Measurements from ENCODE around the gene BRAT1.

DNA sequence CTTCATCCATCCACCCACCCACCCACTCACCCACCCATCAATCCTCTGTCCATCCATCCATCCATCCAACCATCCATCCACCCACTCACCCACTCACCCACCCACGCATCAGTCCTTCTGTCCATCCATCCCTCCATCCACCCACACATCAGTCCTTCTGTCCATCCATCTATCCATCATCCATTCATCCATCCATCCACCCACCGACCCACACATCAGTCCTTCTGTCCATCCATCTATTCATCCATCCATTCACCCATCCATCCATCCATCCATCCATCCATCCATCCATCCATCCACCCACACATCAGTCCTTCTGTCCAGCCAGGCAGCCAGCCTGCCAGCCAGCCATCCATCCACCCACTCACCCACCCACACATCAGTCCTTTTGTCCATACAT lies 63.3 kb downstream of the BRAT1 start:
- no peak for TF ChIP-seq CTCF (IDR thresholded peaks at IDR 0.05)
- no peak for TF ChIP-seq POLR2A (IDR thresholded peaks at IDR 0.05)
